Testis (tissue), 2 donors: Measurements from ENCODE around the gene TRRAP.
"Not testable (repeated sequence)": the region's sequence is repeated elsewhere in the genome, so short reads cannot be mapped to it uniquely, and the experiment has no call there.

Source experiments
- POLR2A ChIP-seq: fragments of 450-650 bp; IDR thresholded peaks from one replicate; pipeline ENCODE4 v1.6.1; 2017; ENCODE audit warnings: antibody characterized with exemption, mild to moderate bottlenecking, moderate library complexity
- TF ChIP-seq, protein P1 (sequence below), 3 experiments: fragments of 450-650 bp in 2 of 3; fragments of 200-600 bp in 1 of 3; sonication (generic) in 1 of 3; IDR thresholded peaks; one replicate each; pipeline ENCODE4 v1.5.1; 2016 to 2019; ENCODE audit warnings: antibody characterized with exemption in 3 of 3, mild to moderate bottlenecking in 2 of 3, moderate library complexity in 1 of 3

DNA sequence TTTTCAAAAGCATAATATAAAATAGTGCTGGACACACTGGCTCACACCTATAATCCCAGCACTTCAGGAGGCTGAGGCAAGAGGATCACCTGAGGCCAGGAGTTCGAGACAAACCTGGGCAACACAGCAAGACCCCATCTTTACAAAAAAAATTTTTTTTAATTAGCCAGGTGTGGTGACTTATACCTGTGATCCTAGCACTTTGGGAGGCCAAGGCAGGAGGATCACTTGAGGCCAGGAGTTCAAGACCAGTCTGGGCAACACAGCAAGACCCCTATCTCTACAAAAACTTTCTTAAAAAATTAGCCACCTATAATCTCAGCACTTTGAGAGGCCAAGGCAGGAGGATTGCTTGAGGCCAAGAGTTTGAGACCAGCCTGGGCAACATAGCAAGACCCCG, 35.8 kb upstream of the TRRAP start:
- TF ChIP-seq, protein P1, sequence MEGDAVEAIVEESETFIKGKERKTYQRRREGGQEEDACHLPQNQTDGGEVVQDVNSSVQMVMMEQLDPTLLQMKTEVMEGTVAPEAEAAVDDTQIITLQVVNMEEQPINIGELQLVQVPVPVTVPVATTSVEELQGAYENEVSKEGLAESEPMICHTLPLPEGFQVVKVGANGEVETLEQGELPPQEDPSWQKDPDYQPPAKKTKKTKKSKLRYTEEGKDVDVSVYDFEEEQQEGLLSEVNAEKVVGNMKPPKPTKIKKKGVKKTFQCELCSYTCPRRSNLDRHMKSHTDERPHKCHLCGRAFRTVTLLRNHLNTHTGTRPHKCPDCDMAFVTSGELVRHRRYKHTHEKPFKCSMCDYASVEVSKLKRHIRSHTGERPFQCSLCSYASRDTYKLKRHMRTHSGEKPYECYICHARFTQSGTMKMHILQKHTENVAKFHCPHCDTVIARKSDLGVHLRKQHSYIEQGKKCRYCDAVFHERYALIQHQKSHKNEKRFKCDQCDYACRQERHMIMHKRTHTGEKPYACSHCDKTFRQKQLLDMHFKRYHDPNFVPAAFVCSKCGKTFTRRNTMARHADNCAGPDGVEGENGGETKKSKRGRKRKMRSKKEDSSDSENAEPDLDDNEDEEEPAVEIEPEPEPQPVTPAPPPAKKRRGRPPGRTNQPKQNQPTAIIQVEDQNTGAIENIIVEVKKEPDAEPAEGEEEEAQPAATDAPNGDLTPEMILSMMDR (IDR thresholded peaks at IDR 0.05), result not testable (repeated sequence)
- TF ChIP-seq POLR2A, result not testable (repeated sequence)
